Epidermal melanocyte (primary cell): ENCODE measurements around the gene SLC13A2.

Experiments used
- DNase-seq: peaks from one replicate; pipeline ENCODE4 v3.0.0; 2011; ENCODE audit warnings: low spot score; ENCODE audit not compliant: insufficient read length

SLC13A2 gene

DNA sequence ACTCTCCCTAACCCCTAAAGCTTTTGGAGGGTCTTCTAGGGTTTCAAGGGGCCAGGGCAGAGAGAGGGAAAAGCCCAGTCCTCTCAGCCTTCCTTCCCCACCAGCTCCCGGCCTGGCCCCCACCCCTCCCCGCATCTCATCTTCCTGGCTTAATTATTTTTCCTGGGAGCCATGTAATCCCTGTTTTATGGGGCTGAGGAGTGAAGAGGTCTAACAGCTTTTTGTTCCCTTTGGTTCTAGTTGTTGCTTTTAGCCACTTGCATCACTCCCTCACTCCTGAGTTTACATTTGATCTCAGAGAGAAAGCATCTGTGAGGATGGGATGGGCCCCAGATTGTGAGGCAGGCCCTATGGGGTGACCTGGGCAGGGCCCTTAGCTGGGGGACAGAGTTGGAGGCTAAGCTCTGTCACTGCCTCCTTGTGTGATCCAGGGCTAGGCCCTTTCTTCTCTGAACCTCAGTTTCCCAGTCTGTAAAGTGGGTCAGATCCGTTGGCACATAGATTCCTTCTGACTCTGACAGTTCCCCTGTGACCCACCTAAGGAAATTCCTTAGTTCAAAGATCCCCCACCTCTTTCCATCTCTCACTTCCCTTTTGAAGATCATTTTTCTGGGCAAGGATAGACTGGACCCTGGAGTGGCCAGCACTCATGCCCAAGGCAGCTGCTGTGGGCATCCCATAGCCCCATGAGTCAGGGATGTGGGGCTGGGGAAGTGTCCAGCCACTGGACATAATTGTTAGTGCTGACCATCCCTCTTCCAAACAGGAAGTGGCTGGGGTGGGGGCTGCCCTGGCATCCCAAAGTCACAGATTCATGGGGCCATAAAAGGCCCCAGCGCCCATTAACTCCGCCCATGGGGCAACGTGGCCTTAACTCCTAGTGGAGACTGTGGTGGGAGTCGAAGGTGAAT is 58.9 kb downstream of the SLC13A2 start:
- no peak for DNase-seq

DNA sequence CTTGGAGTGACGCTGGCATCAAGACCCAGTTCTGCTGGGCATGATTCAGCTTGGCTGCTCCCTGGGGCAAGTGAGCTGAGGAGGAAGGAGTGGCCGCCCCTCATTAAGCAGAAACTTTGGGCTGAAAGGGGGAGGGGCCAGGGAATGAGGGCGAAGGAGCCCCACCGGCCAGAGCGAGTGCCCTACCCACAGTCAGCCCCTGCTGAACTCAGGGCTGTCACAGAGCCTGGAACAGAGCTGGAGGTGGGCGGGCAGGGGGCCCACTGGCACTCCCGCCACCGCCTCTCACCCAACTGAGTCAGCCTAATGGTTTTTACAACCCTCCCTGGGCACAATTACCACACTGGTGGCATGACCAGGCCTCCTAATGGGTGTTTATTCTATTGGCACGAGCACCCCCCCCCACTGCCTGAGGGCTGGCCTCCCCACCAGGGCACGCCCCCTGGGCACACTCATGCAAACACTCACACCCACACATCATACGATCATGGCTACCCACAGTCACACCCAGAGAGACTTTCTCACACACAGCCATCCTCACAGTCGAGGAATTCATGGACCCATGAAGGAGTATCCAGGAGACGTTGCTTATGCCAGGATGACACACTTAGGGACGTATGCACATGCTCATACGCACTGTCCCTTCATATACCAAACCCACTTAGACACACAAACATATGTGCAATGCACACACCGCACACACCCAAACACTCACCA is 59.8 kb downstream of the SLC13A2 start:
- no peak for DNase-seq

DNA sequence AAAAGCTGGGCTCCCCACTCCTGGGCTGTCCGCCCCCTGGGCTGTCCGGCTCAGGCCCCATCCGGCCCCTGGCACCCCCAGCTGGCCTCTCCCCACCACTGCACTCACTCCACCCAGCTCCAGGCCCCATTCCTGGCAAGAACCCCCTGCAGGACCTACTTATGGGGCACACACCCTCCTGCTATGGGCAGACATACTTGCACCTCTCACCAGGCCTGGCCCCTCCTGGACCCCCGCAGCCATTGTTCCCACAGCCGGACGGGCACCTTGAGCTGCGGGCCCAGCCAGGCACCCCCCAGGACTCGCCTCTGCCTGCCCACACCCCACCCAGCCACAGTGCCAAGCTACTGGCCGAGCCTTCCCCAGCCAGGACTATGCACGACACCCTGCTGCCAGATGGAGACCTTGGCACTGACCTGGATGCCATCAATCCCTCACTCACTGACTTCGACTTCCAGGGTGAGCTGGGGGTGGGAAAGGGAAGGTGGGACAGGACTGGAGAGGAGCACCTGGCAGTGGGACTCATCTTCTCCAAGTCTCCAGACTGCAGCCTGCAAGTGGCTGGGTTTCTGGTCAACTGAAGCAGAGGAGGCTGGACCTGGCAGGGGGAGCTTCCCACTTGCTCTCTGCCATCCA is 61.4 kb downstream of the SLC13A2 start:
- DNase-seq, result no peak

DNA sequence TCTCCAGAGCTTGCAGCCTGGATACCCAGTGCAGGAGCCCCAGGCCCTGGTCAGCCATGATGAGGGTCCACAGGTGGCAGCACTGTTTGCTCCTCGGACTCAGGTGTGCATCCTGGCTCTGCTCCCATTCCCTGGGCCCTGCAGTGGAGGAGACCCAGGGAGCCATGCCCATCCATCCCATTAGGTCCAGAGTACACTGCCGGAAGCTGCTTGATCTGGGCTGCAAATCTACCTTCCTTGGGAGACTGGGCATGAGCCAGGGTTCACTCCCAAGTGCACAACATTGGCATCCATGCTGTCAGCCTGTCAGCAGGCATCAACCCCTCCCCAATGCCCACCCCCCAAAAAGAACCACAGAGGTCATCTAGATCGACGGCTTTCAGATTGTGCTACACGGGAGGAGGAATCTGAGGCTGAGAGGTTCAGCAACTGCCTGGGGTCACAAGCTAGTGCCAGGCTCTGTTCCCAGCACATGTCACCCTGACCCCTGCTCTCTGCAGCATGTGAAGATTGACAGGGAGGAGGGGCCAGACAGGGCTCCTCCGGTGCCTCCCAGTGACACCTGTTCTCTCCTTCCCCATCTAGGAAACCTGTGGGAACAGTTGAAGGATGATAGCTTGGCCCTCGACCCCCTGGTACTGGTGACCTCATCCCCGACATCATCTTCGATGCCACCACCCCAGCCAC is 63.2 kb downstream of the SLC13A2 start:
- DNase-seq, result no peak

DNA sequence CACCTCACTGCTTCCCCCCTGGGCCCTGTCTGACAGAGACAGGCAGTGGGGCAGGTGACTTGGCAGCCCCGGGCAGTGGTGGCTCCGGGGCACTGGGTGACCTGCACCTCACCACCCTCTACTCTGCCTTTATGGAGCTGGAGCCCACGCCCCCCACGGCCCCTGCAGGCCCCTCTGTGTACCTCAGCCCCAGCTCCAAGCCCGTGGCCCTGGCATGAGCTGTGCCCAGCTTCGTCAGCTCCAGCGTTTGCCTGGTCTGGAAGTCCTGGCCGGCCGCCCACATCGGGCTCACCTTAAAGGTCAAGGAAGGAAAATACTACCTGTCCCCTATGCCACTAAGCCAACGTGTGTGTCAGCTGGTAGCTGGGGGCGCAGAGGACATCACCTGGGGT is 63.8 kb downstream of the SLC13A2 start:
- DNase-seq, result no peak

DNA sequence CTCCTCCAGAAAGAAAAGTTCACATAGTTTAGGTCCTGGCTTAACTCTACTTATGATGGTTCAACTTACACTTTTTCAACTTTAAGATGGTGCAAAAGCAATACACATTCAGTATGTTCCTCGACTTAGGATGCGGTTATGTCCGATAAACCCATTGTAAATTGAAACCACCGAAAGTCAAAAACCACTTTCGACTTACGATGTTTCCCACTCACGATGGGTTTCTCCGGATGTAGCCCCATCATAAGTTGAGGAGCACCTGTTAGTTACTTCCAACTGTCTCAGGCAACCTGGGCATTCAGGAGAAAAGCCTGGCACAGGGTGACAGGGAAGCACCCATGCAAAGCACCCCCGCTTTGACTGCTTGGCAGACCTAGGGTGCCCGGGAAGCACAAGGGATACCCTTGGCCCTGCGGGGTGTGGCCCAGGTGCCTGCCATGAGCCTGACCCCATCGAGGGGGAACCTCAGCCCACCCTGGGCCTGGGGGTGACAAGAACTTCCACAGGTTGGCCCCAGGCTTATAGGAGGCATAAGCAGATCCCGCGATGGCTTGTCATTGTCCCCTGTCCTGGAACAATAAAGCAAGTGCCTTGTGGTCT is 65.0 kb downstream of the SLC13A2 start:
- DNase-seq, result no peak

DNA sequence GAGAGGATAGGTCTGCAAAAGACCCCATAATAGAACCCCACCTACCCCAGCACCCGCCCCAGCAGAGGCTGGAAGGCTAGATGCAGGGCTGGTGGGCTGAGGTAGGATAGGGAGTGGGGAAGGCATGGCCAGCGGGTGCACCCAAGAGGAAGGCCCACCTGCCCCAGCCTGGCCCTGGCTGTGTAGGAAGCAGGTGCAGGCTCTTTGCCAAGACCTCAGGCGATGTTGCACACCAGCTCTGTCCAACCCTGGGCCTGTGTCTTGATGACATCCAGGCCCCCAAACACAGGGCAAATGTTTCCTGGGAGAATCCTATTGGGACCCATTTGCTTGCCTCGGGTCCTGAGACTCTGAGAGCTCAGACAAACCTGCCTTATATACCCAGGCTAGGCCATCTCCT is 66.8 kb downstream of the SLC13A2 start:
- no peak for DNase-seq

DNA sequence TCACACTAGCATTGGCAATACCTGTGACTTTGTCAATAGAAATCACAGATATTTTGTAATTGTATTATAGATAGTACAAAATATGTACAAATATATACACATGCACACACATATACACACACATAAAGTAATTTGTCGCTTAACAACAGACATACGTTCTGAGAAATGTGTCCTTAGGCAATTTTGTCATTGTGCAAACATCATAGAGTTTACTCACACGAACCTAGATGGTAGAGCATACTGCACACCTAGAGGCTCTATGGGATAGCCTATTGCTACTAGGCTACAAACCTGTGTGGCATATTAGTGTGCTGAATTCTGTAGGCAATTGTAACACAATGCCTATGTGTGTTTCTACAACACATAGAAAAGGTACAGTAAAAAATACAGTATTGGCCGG is 68.0 kb downstream of the SLC13A2 start:
- DNase-seq, result no peak

DNA sequence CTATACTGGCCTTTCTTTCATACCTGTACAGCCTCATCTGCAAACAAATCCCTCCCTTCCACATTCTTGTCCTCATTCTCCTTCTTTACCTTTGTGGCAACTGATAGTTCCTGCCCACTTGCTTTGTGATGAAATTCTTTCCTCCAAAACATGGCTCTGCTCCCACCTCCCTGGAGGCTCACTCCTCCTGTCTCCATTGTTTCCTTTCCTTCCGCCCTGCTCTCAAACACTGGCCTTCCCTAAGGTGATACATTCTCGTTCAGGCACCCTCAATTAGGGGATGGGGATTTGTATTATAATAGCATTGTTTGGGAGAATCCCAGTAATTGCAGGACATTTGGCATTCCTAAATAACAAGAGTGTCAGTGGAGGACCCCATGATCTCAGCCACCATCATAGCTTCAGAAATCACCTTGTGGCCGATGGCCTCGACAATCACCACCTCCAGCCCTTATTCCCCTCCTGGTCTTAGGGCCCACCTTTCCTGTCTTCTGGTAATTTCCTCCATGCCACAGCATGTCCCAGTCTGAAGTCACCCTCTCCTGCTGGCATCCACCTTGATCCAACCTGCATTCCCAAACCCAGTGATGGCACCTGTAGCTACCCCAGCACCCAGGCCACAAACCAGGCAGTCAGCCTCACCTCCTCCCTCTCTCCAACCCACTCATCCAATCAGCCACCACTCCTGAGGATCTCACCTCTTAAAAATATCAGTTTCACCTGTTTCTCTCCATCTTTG is 71.1 kb downstream of the SLC13A2 start:
- no peak for DNase-seq

DNA sequence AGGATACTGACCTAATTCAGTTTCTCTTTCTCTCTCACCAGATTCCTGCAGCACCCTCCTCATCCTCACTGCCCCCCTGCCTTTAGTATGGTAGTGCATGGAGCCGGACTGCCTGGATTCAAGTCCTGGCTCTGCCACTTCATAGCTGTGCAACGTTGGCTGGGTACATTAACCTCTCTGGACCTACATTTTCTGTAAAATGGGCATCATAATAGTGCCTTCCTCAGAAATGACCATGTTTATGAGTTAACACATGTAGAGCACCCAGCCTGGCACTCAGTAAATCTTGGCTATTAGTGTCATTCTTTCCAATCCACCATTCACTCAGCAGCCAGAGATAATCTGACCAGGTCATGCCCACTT is 71.7 kb downstream of the SLC13A2 start:
- no peak for DNase-seq

DNA sequence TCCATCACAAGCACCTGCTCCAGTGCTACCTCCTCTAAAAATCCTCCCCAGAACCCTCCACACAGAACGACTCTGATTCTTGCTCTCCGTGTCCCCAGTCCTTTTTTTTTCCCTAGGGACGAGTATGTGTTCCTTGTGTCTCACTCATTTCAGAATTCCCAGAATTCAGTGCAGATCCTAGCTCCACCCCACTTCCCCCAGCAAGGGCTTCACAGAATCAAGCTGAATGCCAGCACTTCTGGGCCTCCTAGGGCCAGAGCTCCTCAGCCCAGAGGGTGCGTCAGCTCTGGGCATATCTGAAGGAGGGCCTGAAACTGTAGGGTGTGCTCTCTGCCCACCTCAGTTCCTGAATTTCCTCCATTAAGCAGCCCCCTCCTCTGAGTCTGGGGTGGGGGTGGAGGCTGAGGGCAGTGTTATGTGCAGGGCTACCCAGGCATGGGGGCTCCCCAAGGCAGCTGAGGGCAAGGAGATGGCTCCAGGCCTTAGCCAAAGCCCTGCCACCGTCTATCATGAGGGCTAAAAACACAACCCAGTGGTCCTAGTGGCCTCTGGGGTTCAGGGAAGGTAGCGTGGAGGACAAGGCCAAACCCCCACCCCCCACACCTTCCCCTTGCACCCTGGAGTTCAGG is 72.5 kb downstream of the SLC13A2 start:
- DNase-seq, result no peak

DNA sequence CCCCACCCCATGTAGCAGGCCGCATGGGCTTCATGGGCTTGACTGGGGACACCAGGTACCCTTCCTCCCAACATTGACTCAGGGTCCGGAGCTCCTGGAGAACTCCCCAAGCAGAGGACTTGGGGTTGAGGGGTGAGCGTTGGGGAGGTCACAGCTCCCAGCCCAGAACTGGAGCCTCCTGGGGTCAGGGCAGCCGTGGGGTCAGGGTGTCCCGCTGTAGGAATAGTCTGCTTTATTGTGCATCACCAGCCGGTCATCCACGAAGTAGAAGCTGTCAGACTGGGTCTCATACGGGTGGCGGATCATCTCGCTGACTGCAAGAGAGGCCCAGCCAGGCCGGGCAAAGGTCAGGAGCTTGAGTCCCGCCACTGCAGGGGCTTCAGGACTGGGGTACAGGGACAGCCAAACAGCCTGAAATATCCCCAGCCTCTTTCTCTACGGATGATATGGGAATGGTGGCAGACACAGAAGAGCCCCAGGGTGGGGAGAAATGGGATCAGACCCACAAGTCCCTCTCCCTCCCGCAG is 73.7 kb downstream of the SLC13A2 start:
- no peak for DNase-seq
